Prostate gland (tissue), 2 donors: ENCODE data around the gene INSIG1. TPM values are rescaled to one million over a fixed set of nuclear protein-coding genes. Genes with fewer than 3 reads are reported as not detected.

Experiments
- DNase-seq: peaks from one replicate; pipeline ENCODE4 v3.0.0-alpha.2; 2019; ENCODE audit warnings: low spot score
- H3K27ac ChIP-seq, 2 donors: fragments of 200-600 bp; sonication (generic); 2 replicates each; pipeline ENCODE4 v1.5.1; 2017 to 2019
- H3K27me3 ChIP-seq: fragments of 200-600 bp; sonication (generic); replicated peaks from 2 replicates; pipeline ENCODE4 v1.5.1; 2019; ENCODE audit not compliant: insufficient read depth
- H3K36me3 ChIP-seq, 2 donors: fragments of 200-600 bp; sonication (generic); 1 replicate in 1 of 2; 2 replicates in 1 of 2; pipeline versions ENCODE4 v1.5.1 to v1.8.1; 2017 to 2019
- H3K4me1 ChIP-seq: fragments of 200-600 bp; sonication (generic); replicated peaks from 2 replicates; pipeline ENCODE4 v1.5.1; 2019
- H3K4me3 ChIP-seq, 2 donors: fragments of 200-600 bp; sonication (generic); 2 replicates each; pipeline ENCODE4 v1.5.1; 2017 to 2019
- H3K9me3 ChIP-seq: fragments of 200-600 bp; sonication (generic); 2 replicates; pipeline ENCODE4 v1.5.1; 2017
- CTCF ChIP-seq, 4 experiments: fragments of 200-600 bp in 2 of 4; fragments of 450-650 bp in 2 of 4; sonication (generic) in 2 of 4; IDR thresholded peaks; 1 replicate in 3 of 4; 2 replicates in 1 of 4; pipeline ENCODE4 v1.5.1; 2016 to 2019; ENCODE audit warnings: antibody characterized with exemption in 4 of 4, mild to moderate bottlenecking in 2 of 4, moderate library complexity in 2 of 4
- POLR2A ChIP-seq: fragments of 450-650 bp; IDR thresholded peaks from one replicate; pipeline ENCODE4 v1.6.1; 2016; ENCODE audit warnings: antibody characterized with exemption, mild to moderate bottlenecking
- POLR2AphosphoS5 ChIP-seq: sonication (generic); formaldehyde crosslinking; IDR thresholded peaks from one replicate; pipeline ENCODE4 v1.6.1; 2017; ENCODE audit warnings: antibody characterized with exemption
- WGBS: methylation state at CpG from one replicate; pipeline ENCODE4 v1.1.5; 2018; 5-methylcytosine and 5-hydroxymethylcytosine counted together
- intact Hi-C: fragments of 100-400 bp; cut with DNase I; formaldehyde crosslinking; loops from one replicate; pipeline ENCODE4 v1.14.2; 2022
- total RNA-seq, 2 donors: library from RNA; depleted of rRNA; stranded (reverse); fragments of >200 nt; gene quantifications; one replicate each; pipeline ENCODE4 v1.1.0, GENCODE V29; 2016

Gene INSIG1
- total RNA-seq, 2 donors from 2014 or later, result 60.5 to 112 TPM

GRCh38 chr7:155294511-155294778 is 3.2 kb upstream of the INSIG1 start:
- intact Hi-C loops, result loop anchor here (10.0 kb wide), 1 partner anchor 90 kb away; no protein-coding TSS in a partner anchor
- TF ChIP-seq CTCF (IDR thresholded peaks at IDR 0.05), result no peak
- TF ChIP-seq POLR2AphosphoS5, result no peak
- TF ChIP-seq POLR2A, result no peak
- no peak for DNase-seq
- Histone ChIP-seq H3K9me3 (no peaks in the 10 kb centered on the region), H3K4me1 (no peaks in the 10 kb centered on the region), H3K4me3 (no peak overlapping the region), H3K27me3 (no peaks in the 10 kb centered on the region), H3K27ac (no peak overlapping the region), H3K36me3 (no peaks in the 10 kb centered on the region)
- 87% methylated on average over 6 of the region's 6 CpGs for WGBS

DNA sequence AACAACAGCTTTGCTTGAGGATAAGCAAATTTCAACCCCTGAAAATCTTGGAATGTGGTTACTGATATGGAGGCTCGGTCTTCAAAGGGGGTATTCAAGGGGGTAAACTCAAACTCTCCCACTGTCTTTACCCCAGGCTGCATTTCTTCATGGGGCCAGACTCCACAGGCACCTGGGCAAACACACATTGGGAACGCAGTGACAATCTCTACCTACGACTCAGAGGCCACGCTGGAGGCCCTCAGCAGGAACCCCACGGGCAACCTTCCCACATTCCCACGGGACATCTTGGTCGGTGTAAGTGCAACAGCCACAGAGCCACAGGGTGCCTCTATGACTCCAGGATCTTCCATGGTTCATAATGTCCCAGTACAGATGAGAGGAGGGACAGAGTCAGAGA is 2.2 kb upstream of the INSIG1 start:
- no peak overlapping the region for H3K4me3 ChIP-seq
- no peaks in the 10 kb centered on the region for H3K9me3 ChIP-seq
- no peak overlapping the region for H3K27ac ChIP-seq
- no peaks in the 10 kb centered on the region for H3K36me3 ChIP-seq
- peaks cover 3% of the 10 kb centered on the region for H3K4me1 ChIP-seq
- 89% methylated on average over 7 of the region's 7 CpGs for WGBS
- intact Hi-C loops, result loop anchor here (10.0 kb wide), 1 partner anchor 91 kb away; no protein-coding TSS in a partner anchor
- no peak for DNase-seq
- H3K27me3 ChIP-seq, result no peaks in the 10 kb centered on the region
- TF ChIP-seq POLR2A, result no peak
- no peak for TF ChIP-seq POLR2AphosphoS5
- TF ChIP-seq CTCF (IDR thresholded peaks at IDR 0.05), result no peak

GRCh38 chr7:155296006-155296787 is 1.5 kb upstream of the INSIG1 start:
- no peak for DNase-seq
- Histone ChIP-seq H3K27me3 (no peaks in the 10 kb centered on the region), H3K9me3 (no peaks in the 10 kb centered on the region), H3K36me3 (no peaks in the 10 kb centered on the region), H3K27ac (peak overlapping the region; percentile 86 to 97), H3K4me1 (peaks cover 6% of the 10 kb centered on the region), H3K4me3 (no peak overlapping the region)
- WGBS, result 76% methylated on average over 18 of the region's 18 CpGs
- intact Hi-C loops, result loop anchor here (10.0 kb wide), 1 partner anchor 91 kb away; no protein-coding TSS in a partner anchor
- TF ChIP-seq CTCF (IDR thresholded peaks at IDR 0.05) (no peak), POLR2A (no peak), POLR2AphosphoS5 (no peak)

GRCh38 chr7:155296788-155297516 is 726 bp upstream of the INSIG1 start:
- TF ChIP-seq CTCF (IDR thresholded peaks at IDR 0.05) (peak in 2 of 4 experiments; percentile 30 to 43), POLR2AphosphoS5 (no peak), POLR2A (no peak)
- DNase-seq, result peak; percentile 34
- Histone ChIP-seq H3K4me3 (peak overlapping the region; percentile 82 to 95), H3K27me3 (no peaks in the 10 kb centered on the region), H3K36me3 (no peaks in the 10 kb centered on the region), H3K9me3 (no peaks in the 10 kb centered on the region), H3K4me1 (peaks cover 6% of the 10 kb centered on the region), H3K27ac (peak overlapping the region; percentile 86 to 97)
- WGBS, result 4% methylated on average over 44 of the region's 57 CpGs
- intact Hi-C loops, result loop anchor here (10.0 kb wide), 1 partner anchor 92 kb away; no protein-coding TSS in a partner anchor
